SK-N-SH treated with all-trans-retinoic acid at 6 μM for 48 hours (cell line): Measurements from ENCODE around the gene CEP170.

Source experiments
- ATAC-seq: fragments of 200-7000 bp; cut with Tn5 transposase; 3 replicates; pipeline ENCODE4 v1.9.1; 2020; ENCODE audit warnings: mild to moderate bottlenecking, moderate library complexity
- ARNTL ChIP-seq: fragments of 450-650 bp; formaldehyde crosslinking; IDR thresholded peaks from 2 replicates; pipeline ENCODE4 v1.5.0; 2020; ENCODE audit warnings: low read depth, mild to moderate bottlenecking, moderate library complexity, borderline replicate concordance
- BACH2 ChIP-seq: fragments of 250-450 bp; sonication (Bioruptor Pico); IDR thresholded peaks from 2 replicates; pipeline ENCODE4 v1.9.0; 2021; ENCODE audit warnings: mild to moderate bottlenecking, borderline replicate concordance
- CSDC2 ChIP-seq: fragments of 250-450 bp; sonication (Bioruptor Pico); IDR thresholded peaks from 2 replicates; pipeline ENCODE4 v1.5.0; 2020; ENCODE audit warnings: mild to moderate bottlenecking, moderate library complexity
- ESRRG ChIP-seq: fragments of 250-450 bp; sonication (Bioruptor Pico); IDR thresholded peaks from 2 replicates; pipeline ENCODE4 v1.6.1; 2021; ENCODE audit warnings: mild to moderate bottlenecking
- GLIS3 ChIP-seq: fragments of 250-450 bp; sonication (Bioruptor Pico); IDR thresholded peaks from 2 replicates; pipeline ENCODE4 v1.5.0; 2020; ENCODE audit warnings: mild to moderate bottlenecking, moderate library complexity
- ISL1 ChIP-seq: fragments of 250-450 bp; sonication (Bioruptor Pico); IDR thresholded peaks from 2 replicates; pipeline ENCODE4 v2.1.2; 2022; ENCODE audit warnings: mild to moderate bottlenecking, moderate library complexity
- OSR1 ChIP-seq: fragments of 250-450 bp; sonication (Bioruptor Pico); IDR thresholded peaks from 2 replicates; pipeline ENCODE4 v1.8.0; 2022; ENCODE audit warnings: moderate library complexity, mild to moderate bottlenecking, inconsistent platforms
- PATZ1 ChIP-seq: fragments of 250-450 bp; sonication (Bioruptor Pico); IDR thresholded peaks from 2 replicates; pipeline ENCODE4 v1.8.0; 2020; ENCODE audit warnings: mild to moderate bottlenecking, moderate library complexity, borderline replicate concordance
- POU6F1 ChIP-seq: fragments of 250-450 bp; sonication (Bioruptor Pico); IDR thresholded peaks from 2 replicates; pipeline ENCODE4 v1.8.0; 2021; ENCODE audit warnings: low read depth, mild to moderate bottlenecking, moderate library complexity, borderline replicate concordance
- PPARA ChIP-seq: fragments of 250-450 bp; sonication (Bioruptor Pico); IDR thresholded peaks from 2 replicates; pipeline ENCODE4 v1.5.0; 2020; ENCODE audit warnings: mild to moderate bottlenecking, borderline replicate concordance
- RARB ChIP-seq: fragments of 250-450 bp; sonication (Bioruptor Pico); IDR thresholded peaks from 2 replicates; pipeline ENCODE4 v1.8.0; 2021; ENCODE audit warnings: mild to moderate bottlenecking, moderate library complexity
- SNAI2 ChIP-seq: fragments of 250-450 bp; sonication (Bioruptor Pico); IDR thresholded peaks from 2 replicates; pipeline ENCODE4 v1.5.0; 2020; ENCODE audit warnings: mild to moderate bottlenecking, moderate library complexity
- TCF4 ChIP-seq: fragments of 250-450 bp; sonication (Bioruptor Pico); IDR thresholded peaks from 2 replicates; pipeline ENCODE4 v1.8.0; 2021; ENCODE audit warnings: mild to moderate bottlenecking, moderate library complexity, borderline replicate concordance
- TOX ChIP-seq: fragments of 250-450 bp; sonication (Bioruptor Pico); IDR thresholded peaks from 2 replicates; pipeline ENCODE4 v1.8.0; 2021; ENCODE audit warnings: mild to moderate bottlenecking, moderate library complexity, borderline replicate concordance
- TSHZ2 ChIP-seq: fragments of 250-450 bp; sonication (Bioruptor Pico); IDR thresholded peaks from 2 replicates; pipeline ENCODE4 v1.5.0; 2020; ENCODE audit warnings: mild to moderate bottlenecking, moderate library complexity
- ZC3H10 ChIP-seq: fragments of 250-450 bp; sonication (Bioruptor Pico); IDR thresholded peaks from 2 replicates; pipeline ENCODE4 v1.5.1; 2021; ENCODE audit warnings: mild to moderate bottlenecking, moderate library complexity
- ZFP3 ChIP-seq: fragments of 250-450 bp; sonication (Bioruptor Pico); IDR thresholded peaks from 2 replicates; pipeline ENCODE4 v1.5.0; 2020; ENCODE audit warnings: mild to moderate bottlenecking, moderate library complexity
- ZFP30 ChIP-seq: fragments of 450-650 bp; formaldehyde crosslinking; IDR thresholded peaks from 2 replicates; pipeline ENCODE4 v1.5.0; 2022; ENCODE audit warnings: mild to moderate bottlenecking, moderate library complexity
- ZNF565 ChIP-seq: fragments of 450-650 bp; formaldehyde crosslinking; conservative IDR thresholded peaks from 2 replicates; pipeline ENCODE4 v1.5.0; 2020; ENCODE audit warnings: low read depth, mild to moderate bottlenecking, moderate library complexity
- ZNF70 ChIP-seq: fragments of 450-650 bp; formaldehyde crosslinking; IDR thresholded peaks from 2 replicates; pipeline ENCODE4 v1.5.0; 2020; ENCODE audit warnings: mild to moderate bottlenecking, moderate library complexity
- TF ChIP-seq, protein P1 (sequence below): fragments of 250-450 bp; sonication (Bioruptor Pico); IDR thresholded peaks from 2 replicates; pipeline ENCODE4 v1.5.1; 2020; ENCODE audit warnings: low read depth, mild to moderate bottlenecking, moderate library complexity
- TF ChIP-seq, protein P2 (sequence below): fragments of 250-450 bp; sonication (Bioruptor Pico); IDR thresholded peaks from 2 replicates; pipeline ENCODE4 v1.5.1; 2021; ENCODE audit warnings: mild to moderate bottlenecking, moderate library complexity

The CEP170 gene

GRCh38 chr1:243227622-243228021, 27.5 kb downstream of the CEP170 start:
- no peak for TF ChIP-seq POU6F1 (CRISPR knock-in tag)
- no peak for TF ChIP-seq TOX
- TF ChIP-seq ZFP30 (CRISPR knock-in tag) = no peak
- TF ChIP-seq, protein P1, sequence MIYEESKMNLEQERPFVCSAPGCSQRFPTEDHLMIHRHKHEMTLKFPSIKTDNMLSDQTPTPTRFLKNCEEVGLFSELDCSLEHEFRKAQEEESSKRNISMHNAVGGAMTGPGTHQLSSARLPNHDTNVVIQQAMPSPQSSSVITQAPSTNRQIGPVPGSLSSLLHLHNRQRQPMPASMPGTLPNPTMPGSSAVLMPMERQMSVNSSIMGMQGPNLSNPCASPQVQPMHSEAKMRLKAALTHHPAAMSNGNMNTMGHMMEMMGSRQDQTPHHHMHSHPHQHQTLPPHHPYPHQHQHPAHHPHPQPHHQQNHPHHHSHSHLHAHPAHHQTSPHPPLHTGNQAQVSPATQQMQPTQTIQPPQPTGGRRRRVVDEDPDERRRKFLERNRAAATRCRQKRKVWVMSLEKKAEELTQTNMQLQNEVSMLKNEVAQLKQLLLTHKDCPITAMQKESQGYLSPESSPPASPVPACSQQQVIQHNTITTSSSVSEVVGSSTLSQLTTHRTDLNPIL (CRISPR knock-in tag) = no peak
- no peak for TF ChIP-seq ZNF70
- TF ChIP-seq SNAI2 (CRISPR knock-in tag) = no peak
- TF ChIP-seq PPARA (CRISPR knock-in tag) = no peak
- no peak for TF ChIP-seq ZNF565
- TF ChIP-seq CSDC2 (CRISPR knock-in tag) = no peak
- TF ChIP-seq ZFP3 (CRISPR knock-in tag) = no peak
- no peak for TF ChIP-seq RARB (CRISPR knock-in tag)
- TF ChIP-seq, protein P2, sequence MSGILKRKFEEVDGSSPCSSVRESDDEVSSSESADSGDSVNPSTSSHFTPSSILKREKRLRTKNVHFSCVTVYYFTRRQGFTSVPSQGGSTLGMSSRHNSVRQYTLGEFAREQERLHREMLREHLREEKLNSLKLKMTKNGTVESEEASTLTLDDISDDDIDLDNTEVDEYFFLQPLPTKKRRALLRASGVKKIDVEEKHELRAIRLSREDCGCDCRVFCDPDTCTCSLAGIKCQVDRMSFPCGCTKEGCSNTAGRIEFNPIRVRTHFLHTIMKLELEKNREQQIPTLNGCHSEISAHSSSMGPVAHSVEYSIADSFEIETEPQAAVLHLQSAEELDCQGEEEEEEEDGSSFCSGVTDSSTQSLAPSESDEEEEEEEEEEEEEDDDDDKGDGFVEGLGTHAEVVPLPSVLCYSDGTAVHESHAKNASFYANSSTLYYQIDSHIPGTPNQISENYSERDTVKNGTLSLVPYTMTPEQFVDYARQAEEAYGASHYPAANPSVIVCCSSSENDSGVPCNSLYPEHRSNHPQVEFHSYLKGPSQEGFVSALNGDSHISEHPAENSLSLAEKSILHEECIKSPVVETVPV (CRISPR knock-in tag) = no peak
- no peak for TF ChIP-seq ZC3H10
- no peak for TF ChIP-seq ISL1
- TF ChIP-seq TCF4 (CRISPR knock-in tag) = no peak
- TF ChIP-seq BACH2 (CRISPR knock-in tag) = no peak
- no peak for TF ChIP-seq OSR1 (CRISPR knock-in tag)
- no peak for TF ChIP-seq ESRRG (CRISPR knock-in tag)
- TF ChIP-seq PATZ1 (CRISPR knock-in tag) = no peak
- no peak for ATAC-seq

GRCh38 chr1:243218059-243218458, 37.0 kb downstream of the CEP170 start:
- TF ChIP-seq OSR1 (CRISPR knock-in tag) (no peak), SNAI2 (CRISPR knock-in tag) (no peak), RARB (CRISPR knock-in tag) (no peak), TSHZ2 (CRISPR knock-in tag) (no peak), ARNTL (no peak), CSDC2 (CRISPR knock-in tag) (no peak), GLIS3 (CRISPR knock-in tag) (no peak), ZNF70 (no peak)
- TF ChIP-seq, protein P2 (CRISPR knock-in tag) = no peak
- no peak for ATAC-seq
